Activated T-helper 2 cell treated with anti-CD3 and anti-CD28 coated beads, Interferon-gamma antibody, Interleukin-2, Interleukin-4, amounts not matched to agents 10 μg/mL and 5 μg/mL and 100 μg/mL, durations not matched to agents 14 hours and 24 hours and 36 hours (primary cell): ENCODE measurements around the gene SRP9. TPM values are rescaled to one million over a fixed set of nuclear protein-coding genes. Genes with fewer than 3 reads are reported as not detected.

Experiments
- DNase-seq: peaks from one replicate; pipeline ENCODE4 v3.0.0; 2021; ENCODE audit warnings: low spot score
- H3K27ac Mint-ChIP-seq: one replicate; pipeline ENCODE4 v1.8.0; 2021; ENCODE audit warnings: mixed read lengths
- H3K27me3 Mint-ChIP-seq: one replicate; pipeline ENCODE4 v1.8.0; 2021; ENCODE audit warnings: low read depth, mixed read lengths
- H3K36me3 Mint-ChIP-seq: one replicate; pipeline ENCODE4 v1.8.0; 2021; ENCODE audit warnings: low read depth, mixed read lengths
- H3K4me1 Mint-ChIP-seq: one replicate; pipeline ENCODE4 v1.8.0; 2021; ENCODE audit warnings: low read depth, mixed read lengths
- H3K4me3 Mint-ChIP-seq: one replicate; pipeline ENCODE4 v1.8.0; 2021; ENCODE audit warnings: low read depth, mild to moderate bottlenecking, moderate library complexity, mixed read lengths
- H3K9me3 Mint-ChIP-seq: one replicate; pipeline ENCODE4 v1.8.0; 2021; ENCODE audit warnings: mixed read lengths
- intact Hi-C: fragments of 100-400 bp; cut with micrococcal nuclease; formaldehyde crosslinking; loops from one replicate; pipeline ENCODE4 v1.15.1; 2023
- total RNA-seq: library from RNA; stranded (reverse); gene quantifications from 2 replicates; pipeline ENCODE4 v1.2.3, GENCODE V29; 2022

Gene SRP9
- total RNA-seq, 1 donor from 2014 or later = 270 TPM

DNA sequence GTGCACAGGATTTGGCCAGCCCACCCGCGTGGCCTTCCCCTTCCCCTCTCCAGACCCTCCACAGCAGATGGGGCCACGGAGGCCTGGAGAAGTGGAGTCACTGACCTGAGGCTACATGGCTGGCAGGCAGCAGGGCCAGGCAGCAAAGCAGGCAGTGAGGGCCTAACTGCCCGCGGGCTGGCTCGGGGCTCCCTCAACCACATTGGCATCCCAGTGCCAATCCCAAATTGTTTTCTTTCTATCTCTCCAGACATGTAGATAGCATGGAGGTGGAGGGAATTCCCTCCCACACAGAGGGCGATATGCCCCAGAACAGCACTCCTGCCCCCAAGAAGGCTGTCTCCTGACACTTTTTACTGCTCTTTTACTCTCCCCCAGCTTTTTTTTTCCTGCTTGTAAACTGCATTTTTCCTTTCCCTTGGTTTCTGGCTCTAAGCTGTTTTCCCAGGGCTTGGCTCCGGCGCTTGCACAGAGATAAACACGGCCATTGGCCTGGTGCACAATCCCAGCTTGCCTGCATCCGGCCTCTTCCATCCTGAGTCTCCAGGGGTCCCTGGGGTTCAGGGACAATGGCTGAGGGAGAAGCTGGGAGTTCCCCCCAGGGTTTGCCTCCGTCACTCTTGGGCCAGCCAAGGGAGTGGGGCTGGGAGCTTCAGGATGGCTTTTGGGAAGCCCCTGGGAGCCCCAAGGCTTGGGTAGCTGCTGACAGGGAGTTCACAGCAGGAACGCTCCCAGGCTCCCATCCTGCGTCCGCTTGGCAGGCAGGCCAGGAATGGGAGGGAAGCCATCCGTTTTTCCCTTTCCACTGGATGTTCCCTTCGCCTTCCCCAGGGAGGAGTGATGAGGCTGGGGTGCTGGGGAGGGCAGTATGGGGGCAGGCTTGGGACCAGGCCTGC, 39.3 kb downstream of the SRP9 start:
- Mint-ChIP-seq H3K27ac (no peak overlapping the region), H3K36me3 (no peaks in the 10 kb centered on the region), H3K9me3 (no peaks in the 10 kb centered on the region), H3K4me1 (peaks cover 6% of the 10 kb centered on the region), H3K27me3 (peaks cover 1% of the 10 kb centered on the region), H3K4me3 (no peak overlapping the region)
- intact Hi-C loops = no loop called here
- no peak for DNase-seq

DNA sequence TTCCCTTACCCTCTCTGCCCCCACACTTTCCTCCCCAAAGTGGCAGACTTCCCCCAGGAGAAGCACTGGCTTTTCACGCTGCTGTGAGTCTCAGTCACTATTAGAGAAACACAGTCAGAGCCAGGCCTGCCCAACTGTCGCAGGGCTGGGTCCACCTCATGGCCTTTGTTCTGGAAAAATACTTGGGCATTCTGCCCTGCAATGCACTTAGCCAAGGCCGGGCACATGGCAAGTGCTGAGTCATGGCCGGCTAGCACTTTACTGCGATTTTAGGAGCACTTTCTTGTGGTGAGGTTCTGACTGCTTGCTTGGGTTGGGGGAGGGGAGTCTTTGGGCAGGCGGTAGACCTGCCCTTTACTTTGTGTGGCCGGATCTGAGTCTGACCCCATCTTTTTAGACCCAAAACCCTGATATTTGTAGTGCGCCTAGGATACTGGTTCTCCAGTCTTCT, 40.0 kb downstream of the SRP9 start:
- H3K36me3 Mint-ChIP-seq = no peaks in the 10 kb centered on the region
- H3K4me1 Mint-ChIP-seq = peaks cover 6% of the 10 kb centered on the region
- intact Hi-C loops = no loop called here
- no peak overlapping the region for H3K4me3 Mint-ChIP-seq
- no peak overlapping the region for H3K27ac Mint-ChIP-seq
- peaks cover 1% of the 10 kb centered on the region for H3K27me3 Mint-ChIP-seq
- no peaks in the 10 kb centered on the region for H3K9me3 Mint-ChIP-seq
- DNase-seq = no peak

DNA sequence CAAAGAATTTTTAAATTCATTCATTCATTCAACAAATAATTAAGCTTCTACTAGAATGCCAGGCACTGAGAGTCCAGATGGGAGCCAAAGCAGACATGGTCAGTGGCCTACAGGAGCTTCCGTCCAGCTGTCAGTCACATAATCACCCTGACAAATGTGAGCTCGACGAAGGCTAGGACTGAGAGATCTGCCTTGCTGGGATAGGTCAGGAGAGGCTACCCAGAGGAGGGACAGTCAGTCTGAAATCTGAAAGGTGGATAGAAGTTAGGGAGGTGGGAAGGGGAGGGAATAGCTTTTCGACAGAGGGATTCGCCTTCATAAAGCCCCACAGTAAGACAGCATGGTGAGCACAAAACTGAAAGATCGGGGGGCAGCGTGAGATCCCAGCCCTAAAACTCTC, 40.6 kb downstream of the SRP9 start:
- intact Hi-C loops = no loop called here
- DNase-seq = no peak
- peaks cover 6% of the 10 kb centered on the region for H3K4me1 Mint-ChIP-seq
- peaks cover 1% of the 10 kb centered on the region for H3K27me3 Mint-ChIP-seq
- no peak overlapping the region for H3K27ac Mint-ChIP-seq
- H3K4me3 Mint-ChIP-seq = no peak overlapping the region
- no peaks in the 10 kb centered on the region for H3K9me3 Mint-ChIP-seq
- no peaks in the 10 kb centered on the region for H3K36me3 Mint-ChIP-seq

DNA sequence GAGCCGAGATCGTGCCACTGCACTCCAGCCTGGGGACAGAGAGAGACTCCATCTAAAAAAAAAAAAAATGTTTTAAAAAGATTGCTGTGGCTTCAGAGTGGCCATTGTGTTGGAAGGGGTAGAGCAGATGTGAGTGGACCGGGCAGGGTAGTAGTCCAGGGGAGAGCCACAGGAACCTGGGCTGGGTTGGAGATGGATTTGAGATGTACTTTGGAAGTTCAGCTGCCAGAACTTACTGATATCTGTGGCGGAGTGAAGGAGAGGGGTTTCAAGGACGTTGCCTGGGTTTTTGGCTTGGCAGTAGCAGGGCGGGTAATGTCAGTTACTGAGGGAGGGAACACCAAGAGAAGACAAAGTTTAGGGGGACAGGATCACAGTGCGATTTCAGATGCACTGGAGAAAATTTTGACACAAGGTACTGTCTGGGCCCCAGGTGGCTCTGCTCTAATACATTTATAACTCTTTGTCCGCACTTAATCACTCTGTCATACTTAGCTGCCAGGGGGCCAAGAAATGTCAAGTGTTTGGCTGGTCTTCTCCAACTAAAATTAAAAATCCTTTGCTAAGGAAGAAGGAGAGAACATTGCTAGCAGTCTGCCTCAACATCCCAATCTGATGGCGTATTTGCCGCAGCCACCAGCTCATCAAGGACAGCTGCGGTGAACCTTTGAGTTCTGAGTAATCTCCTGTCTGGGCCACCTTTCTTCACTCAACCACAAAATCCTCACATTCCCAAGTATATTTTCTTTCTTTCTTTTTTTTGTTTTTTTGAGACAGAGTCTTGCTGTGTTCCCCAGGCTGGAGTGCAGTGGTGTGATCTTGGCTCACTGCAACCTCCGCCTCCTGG, 41.9 kb downstream of the SRP9 start:
- Mint-ChIP-seq H3K4me1 (peaks cover 6% of the 10 kb centered on the region), H3K27me3 (peaks cover 1% of the 10 kb centered on the region), H3K9me3 (no peaks in the 10 kb centered on the region), H3K27ac (no peak overlapping the region), H3K4me3 (no peak overlapping the region), H3K36me3 (no peaks in the 10 kb centered on the region)
- DNase-seq = no peak
- intact Hi-C loops = no loop called here

DNA sequence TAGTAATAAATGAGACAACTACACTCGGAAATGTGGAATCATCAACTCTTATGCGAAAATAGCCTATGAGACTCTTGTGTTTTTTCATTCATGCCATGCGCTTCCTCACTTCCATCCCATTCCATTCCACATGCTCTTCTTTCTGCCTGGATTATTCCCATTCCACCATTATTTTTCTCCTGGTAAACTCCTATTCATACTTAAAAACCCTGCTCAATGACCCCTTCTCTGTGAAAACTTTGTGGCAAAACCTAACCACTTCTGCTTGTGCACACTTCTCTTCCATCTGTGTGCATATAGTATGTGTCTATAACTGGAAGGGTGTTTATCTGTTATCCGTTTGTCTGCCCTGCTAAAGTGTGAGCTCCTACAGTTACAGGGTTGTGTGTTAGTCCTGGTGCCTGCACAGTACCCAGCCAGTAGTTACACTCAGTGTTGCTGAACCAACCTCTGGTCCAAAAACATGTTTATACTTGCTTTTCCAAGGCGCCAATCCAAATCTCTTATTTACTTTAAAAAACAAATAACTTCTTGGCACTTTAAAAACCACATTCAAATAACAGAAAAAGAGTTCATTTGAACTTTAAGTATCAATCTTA, 43.0 kb downstream of the SRP9 start:
- intact Hi-C loops = no loop called here
- H3K27ac Mint-ChIP-seq = no peak overlapping the region
- no peak overlapping the region for H3K4me3 Mint-ChIP-seq
- H3K9me3 Mint-ChIP-seq = no peaks in the 10 kb centered on the region
- H3K4me1 Mint-ChIP-seq = peaks cover 6% of the 10 kb centered on the region
- no peak for DNase-seq
- peaks cover 1% of the 10 kb centered on the region for H3K27me3 Mint-ChIP-seq
- no peaks in the 10 kb centered on the region for H3K36me3 Mint-ChIP-seq

GRCh38 chr1:225822655-225823403, 45.2 kb downstream of the SRP9 start:
- DNase-seq = no peak
- H3K4me3 Mint-ChIP-seq = no peak overlapping the region
- H3K9me3 Mint-ChIP-seq = no peaks in the 10 kb centered on the region
- H3K27me3 Mint-ChIP-seq = peaks cover 1% of the 10 kb centered on the region
- intact Hi-C loops = no loop called here
- no peak overlapping the region for H3K27ac Mint-ChIP-seq
- H3K4me1 Mint-ChIP-seq = peaks cover 2% of the 10 kb centered on the region
- H3K36me3 Mint-ChIP-seq = no peaks in the 10 kb centered on the region

GRCh38 chr1:225823811-225824261, 46.2 kb downstream of the SRP9 start:
- H3K9me3 Mint-ChIP-seq = no peaks in the 10 kb centered on the region
- DNase-seq = no peak
- no peak overlapping the region for H3K27ac Mint-ChIP-seq
- no peak overlapping the region for H3K4me3 Mint-ChIP-seq
- H3K27me3 Mint-ChIP-seq = peaks cover 1% of the 10 kb centered on the region
- intact Hi-C loops = no loop called here
- H3K4me1 Mint-ChIP-seq = no peaks in the 10 kb centered on the region
- no peaks in the 10 kb centered on the region for H3K36me3 Mint-ChIP-seq

GRCh38 chr1:225824533-225824941, 46.9 kb downstream of the SRP9 start:
- intact Hi-C loops = no loop called here
- DNase-seq = no peak
- Mint-ChIP-seq H3K4me3 (no peak overlapping the region), H3K4me1 (no peaks in the 10 kb centered on the region), H3K27me3 (peaks cover 1% of the 10 kb centered on the region), H3K36me3 (no peaks in the 10 kb centered on the region), H3K9me3 (no peaks in the 10 kb centered on the region), H3K27ac (no peak overlapping the region)

GRCh38 chr1:225825078-225825477, 47.5 kb downstream of the SRP9 start:
- no peak overlapping the region for H3K27ac Mint-ChIP-seq
- H3K4me3 Mint-ChIP-seq = no peak overlapping the region
- intact Hi-C loops = no loop called here
- H3K9me3 Mint-ChIP-seq = no peaks in the 10 kb centered on the region
- no peaks in the 10 kb centered on the region for H3K36me3 Mint-ChIP-seq
- DNase-seq = no peak
- H3K4me1 Mint-ChIP-seq = no peaks in the 10 kb centered on the region
- H3K27me3 Mint-ChIP-seq = peaks cover 1% of the 10 kb centered on the region

GRCh38 chr1:225825607-225826007, 48.0 kb downstream of the SRP9 start:
- Mint-ChIP-seq H3K4me3 (no peak overlapping the region), H3K27me3 (peaks cover 1% of the 10 kb centered on the region), H3K9me3 (no peaks in the 10 kb centered on the region), H3K4me1 (no peaks in the 10 kb centered on the region), H3K27ac (no peak overlapping the region), H3K36me3 (no peaks in the 10 kb centered on the region)
- intact Hi-C loops = no loop called here
- DNase-seq = no peak

DNA sequence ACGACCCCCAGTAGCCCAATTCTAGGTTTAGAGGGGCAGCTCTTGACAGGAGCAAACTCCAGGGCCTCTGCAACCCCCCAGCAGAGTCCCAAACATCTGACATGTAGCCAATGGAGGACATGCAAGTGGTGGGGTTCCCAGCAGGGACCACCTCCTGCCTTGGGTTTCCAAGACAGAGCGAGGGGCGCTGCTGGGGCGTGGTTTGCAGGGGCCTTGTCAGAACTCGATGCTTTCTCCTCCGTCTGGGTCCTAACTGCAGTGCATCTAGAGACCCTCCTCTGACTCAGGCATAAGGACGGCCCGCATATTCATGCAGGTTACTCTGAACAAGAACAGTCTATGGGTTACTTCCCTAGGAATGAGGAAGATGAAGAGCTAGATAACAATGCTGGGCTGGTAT, 49.5 kb downstream of the SRP9 start:
- Mint-ChIP-seq H3K4me1 (no peaks in the 10 kb centered on the region), H3K27ac (no peak overlapping the region), H3K36me3 (no peaks in the 10 kb centered on the region), H3K27me3 (no peaks in the 10 kb centered on the region), H3K4me3 (no peak overlapping the region), H3K9me3 (no peaks in the 10 kb centered on the region)
- intact Hi-C loops = no loop called here
- no peak for DNase-seq

GRCh38 chr1:225828706-225829345, 51.2 kb downstream of the SRP9 start:
- intact Hi-C loops = no loop called here
- H3K27me3 Mint-ChIP-seq = no peaks in the 10 kb centered on the region
- DNase-seq = no peak
- H3K36me3 Mint-ChIP-seq = no peaks in the 10 kb centered on the region
- H3K4me1 Mint-ChIP-seq = no peaks in the 10 kb centered on the region
- no peak overlapping the region for H3K4me3 Mint-ChIP-seq
- no peaks in the 10 kb centered on the region for H3K9me3 Mint-ChIP-seq
- no peak overlapping the region for H3K27ac Mint-ChIP-seq
